GM19467 (cell line): Measurements from ENCODE around the gene GPR173.

Experiments
- ATAC-seq: cut with Tn5 transposase; IDR thresholded peaks from one replicate; pipeline ENCODE4 v1.9.1; 2021; ENCODE audit warnings: mild to moderate bottlenecking, moderate library complexity; ENCODE audit not compliant: unreplicated experiment

GPR173 gene

DNA sequence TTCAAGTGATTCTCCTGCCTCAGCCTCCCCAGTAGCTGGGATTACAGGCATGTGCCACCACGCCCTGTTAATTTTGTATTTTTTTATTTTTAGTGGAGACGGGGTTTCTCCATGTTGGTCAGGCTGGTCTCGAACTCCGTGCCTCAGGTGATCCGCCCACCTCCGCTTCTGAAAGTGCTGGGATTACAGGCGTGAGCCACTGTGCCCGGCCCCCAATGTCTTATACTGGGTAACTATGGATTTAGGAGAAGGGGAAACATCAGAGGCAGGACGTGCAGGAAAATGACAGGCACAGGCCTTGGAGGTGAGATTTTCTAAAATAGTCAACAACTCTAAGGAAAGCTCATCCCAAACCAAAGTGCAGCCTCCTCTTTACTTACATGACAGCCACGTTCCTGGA, 22.5 kb downstream of the GPR173 start:
- ATAC-seq = no peak

- ATAC-seq = peak; percentile 82
Observed at GRCh38 chrX:53071604-53072417, 23.2 kb downstream of the GPR173 start.

DNA sequence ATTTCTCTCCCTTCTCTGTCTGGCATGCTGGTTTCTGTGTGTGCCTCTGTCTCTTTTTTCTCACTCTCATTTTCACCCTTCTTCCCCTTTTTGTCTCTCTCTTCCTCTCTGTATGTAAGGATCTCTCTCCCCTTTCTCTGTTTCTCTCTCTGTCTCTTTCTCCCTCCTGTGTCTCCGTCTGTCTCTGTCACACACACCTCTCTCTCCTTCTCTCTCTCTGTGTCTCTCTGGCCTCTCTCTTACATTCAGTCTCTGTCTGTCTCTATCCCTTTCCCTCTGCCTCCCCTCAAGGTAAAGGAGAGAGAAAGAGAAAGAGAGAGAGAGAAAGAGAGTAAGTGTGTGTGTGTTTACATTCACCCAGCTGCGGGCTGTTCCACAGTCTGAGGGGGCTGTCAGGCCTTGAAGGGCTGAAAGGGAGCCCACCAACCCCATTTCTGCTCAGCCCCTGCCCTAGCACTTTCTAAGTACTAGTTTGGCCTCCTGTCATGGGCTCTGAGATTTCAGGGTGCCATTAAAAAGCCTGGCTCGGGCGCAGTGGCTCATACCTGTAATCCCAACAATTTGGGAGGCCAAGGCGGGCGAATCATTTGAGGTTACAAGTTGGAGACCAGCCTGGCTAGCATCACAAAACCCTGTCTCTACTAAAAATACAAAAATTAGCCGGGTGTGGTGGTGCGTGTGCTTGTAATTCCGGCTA, 24.0 kb downstream of the GPR173 start:
- ATAC-seq = no peak

DNA sequence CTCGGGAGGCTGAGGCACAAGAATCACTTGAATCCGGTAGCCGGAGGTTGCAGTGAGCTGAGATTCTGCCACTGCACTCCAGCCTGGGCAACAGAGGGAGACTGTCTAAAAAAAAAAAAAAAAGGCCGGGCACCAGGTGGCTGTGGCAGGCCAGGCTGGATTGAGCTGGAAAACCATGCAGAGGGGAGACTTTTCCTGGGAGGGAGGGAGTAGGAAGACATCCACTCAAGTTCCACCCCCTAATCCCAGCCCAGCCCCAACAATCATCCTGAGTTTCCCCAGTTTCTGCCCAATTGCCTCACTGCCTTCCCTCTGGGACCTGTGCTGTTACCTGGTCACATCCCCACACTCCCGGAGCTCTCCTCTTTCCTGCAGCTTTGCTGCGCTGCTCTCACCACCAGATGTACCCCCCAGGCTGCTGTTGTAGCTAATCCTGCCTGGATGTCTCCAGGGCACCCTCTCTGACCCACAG, 24.6 kb downstream of the GPR173 start:
- ATAC-seq = no peak

DNA sequence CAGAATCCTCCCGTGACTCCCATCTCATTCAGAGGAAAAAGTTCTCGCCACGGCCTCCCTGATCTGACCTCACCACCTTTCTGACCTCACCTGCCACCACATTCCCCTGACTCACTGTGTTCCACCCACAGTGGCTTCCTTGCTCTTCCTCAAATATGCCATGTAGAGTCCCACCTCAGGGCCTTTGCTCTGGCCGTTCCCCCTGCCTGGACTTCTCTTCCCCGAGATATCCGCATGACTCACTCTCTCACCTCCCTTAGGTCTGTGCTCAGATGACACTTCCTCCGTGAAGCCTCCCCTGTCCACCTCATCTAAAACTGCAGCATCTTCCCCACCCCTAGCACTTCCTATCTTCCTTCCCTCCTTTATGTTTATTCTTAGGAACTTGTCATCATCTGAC, 26.4 kb downstream of the GPR173 start:
- ATAC-seq = no peak

DNA sequence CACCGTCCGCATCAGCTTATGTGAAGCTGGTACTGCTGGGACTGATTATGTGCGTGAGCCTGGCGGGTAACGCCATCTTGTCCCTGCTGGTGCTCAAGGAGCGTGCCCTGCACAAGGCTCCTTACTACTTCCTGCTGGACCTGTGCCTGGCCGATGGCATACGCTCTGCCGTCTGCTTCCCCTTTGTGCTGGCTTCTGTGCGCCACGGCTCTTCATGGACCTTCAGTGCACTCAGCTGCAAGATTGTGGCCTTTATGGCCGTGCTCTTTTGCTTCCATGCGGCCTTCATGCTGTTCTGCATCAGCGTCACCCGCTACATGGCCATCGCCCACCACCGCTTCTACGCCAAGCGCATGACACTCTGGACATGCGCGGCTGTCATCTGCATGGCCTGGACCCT, 28.1 kb downstream of the GPR173 start:
- ATAC-seq = no peak

GRCh38 chrX:53077207-53078197, 28.9 kb downstream of the GPR173 start:
- ATAC-seq = no peak

GRCh38 chrX:53078943-53079342, 30.4 kb downstream of the GPR173 start:
- ATAC-seq = no peak

GRCh38 chrX:53080628-53081580, 32.3 kb downstream of the GPR173 start:
- ATAC-seq = no peak

DNA sequence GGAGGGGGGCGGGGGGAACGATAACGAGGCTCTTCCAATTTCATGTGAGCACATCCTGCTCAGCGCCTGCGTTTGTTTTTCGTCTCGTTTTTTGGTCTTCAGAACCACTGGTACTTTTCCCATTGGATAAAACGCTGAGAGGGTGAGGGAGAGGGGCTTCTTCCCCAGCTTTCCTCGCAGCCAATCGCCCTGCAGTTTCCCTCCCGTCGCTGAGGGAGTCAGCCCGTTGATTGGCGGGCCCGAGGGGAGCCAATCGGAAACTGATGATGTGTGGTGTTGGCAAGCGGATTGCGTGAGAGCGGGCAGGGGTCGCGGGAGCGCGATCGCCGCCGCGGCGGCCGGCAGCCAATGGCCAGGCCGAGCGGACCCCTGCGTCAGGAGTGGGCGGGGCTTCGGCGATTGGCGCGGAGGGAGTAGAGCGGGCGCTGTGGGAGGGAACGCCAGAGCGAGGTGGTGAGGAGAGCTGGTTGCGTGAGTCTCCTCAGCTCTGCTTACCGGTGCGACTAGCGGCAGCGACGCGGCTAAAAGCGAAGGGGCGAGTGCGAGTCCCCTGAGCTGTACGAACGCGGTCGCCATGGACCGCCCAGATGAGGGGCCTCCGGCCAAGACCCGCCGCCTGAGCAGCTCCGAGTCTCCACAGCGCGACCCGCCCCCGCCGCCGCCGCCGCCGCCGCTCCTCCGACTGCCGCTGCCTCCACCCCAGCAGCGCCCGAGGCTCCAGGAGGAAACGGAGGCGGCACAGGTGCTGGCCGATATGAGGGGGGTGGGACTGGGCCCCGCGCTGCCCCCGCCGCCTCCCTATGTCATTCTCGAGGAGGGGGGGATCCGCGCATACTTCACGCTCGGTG, 33.6 kb downstream of the GPR173 start, which contains the start of gene TSPYL2:
Gene TSPYL2 (plus strand): TSS at position 443 of the 848 bp plus-strand sequence. CDS start 132 bp downstream, at position 575.
- ATAC-seq = peak; percentile 86

GRCh38 chrX:53082773-53083616, 34.4 kb downstream of the GPR173 start:
- ATAC-seq = no peak

- ATAC-seq = no peak
Observed at GRCh38 chrX:53084043-53084570, 35.5 kb downstream of the GPR173 start.

DNA sequence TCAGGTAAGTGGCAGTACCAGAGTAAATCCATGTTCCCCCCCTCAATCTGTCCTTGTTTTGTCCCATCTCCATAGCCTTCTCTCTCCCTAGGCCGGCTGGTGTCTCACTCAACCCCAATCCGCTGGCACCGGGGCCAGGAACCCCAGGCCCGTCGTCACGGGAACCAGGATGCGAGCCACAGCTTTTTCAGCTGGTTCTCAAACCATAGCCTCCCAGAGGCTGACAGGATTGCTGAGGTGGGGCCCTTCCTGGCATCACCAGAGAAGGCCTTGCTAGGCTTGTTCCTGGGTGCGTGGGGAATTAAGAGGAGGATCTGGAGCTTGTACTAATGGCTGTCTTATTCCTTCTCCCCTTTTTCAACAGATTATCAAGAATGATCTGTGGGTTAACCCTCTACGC, 36.3 kb downstream of the GPR173 start:
- ATAC-seq = no peak

DNA sequence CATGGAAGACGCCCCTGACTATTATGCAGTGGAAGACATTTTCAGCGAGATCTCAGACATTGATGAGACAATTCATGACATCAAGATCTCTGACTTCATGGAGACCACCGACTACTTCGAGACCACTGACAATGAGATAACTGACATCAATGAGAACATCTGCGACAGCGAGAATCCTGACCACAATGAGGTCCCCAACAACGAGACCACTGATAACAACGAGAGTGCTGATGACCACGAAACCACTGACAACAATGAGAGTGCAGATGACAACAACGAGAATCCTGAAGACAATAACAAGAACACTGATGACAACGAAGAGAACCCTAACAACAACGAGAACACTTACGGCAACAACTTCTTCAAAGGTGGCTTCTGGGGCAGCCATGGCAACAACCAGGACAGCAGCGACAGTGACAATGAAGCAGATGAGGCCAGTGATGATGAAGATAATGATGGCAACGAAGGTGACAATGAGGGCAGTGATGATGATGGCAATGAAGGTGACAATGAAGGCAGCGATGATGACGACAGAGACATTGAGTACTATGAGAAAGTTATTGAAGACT, 37.2 kb downstream of the GPR173 start:
- ATAC-seq = no peak

DNA sequence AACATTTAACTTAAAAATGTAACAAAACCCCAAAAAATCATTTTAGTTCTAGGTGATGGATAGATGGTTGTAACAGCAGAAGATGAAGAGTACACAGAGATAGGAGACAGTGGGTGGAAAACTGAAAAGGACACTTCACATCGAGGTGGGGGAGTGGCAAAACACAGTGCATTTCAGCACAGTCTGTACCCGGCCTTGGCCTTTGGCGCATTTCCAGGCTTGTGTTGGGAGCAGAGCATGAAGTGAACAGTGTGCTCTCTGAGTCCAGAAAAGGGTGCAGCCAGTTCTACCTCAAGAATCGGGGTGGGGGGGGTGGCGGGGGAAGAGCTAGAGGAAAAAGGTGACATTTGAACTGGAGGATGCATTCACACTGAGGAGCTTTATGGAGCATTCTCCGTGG, 37.9 kb downstream of the GPR173 start:
- no peak for ATAC-seq

DNA sequence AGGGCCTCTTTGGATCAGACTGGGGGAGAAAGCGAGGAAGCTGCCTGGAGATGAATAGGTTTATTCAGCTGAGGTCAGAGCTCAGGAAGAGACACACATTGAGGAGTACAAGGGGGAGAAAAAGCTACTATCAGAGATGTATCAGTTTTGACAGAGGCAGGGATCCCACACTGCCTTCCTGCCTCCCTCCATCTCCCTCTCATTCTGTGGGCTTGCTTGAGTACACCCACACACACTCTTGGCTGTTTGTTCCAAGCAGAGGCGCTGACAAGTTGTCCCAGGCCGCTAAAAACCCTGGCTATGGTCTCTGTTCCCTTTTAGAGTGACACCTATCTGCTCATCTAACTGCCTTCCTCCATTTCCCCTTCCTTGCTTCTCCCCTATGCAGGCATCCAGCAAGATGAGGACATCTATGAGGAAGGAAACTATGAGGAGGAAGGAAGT, 38.8 kb downstream of the GPR173 start:
- ATAC-seq = no peak
